ENCODE data around the gene SPAG16. TPM values are rescaled to one million over a fixed set of nuclear protein-coding genes. Genes with fewer than 3 reads are reported as not detected.

The SPAG16 gene
- total and polyA plus RNA-seq, 2 of the 13 experiments (the other 11 are each of a cell fraction or from before 2014, with no cell fraction given), result 9.6 to 26.5 TPM

- no peak for TF ChIP-seq SRSF4 (IDR thresholded peaks at IDR 0.05; ENCODE audit: low read depth, low read length, poor library complexity, severe bottlenecking)
Observed at GRCh38 chr2:213425618-213426017, 141.4 kb downstream of the SPAG16 start (continued).

DNA sequence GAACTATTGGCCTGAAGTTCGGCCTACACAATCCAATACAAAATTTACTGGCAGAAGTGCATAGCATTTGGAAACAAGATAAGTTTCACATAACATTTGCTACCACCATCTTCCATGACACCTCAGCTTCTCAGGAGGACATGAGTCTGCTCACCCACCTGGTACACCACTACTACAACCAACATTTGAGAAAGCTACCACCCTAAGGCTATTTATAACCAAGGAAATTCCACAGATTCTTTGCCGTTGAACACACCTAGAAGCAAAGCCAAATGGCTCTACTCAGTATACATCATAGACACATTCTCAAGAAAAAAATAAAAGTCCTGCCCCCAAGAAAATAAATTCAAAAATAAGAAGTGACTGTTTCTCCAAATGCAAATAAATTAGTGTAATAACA, 145.3 kb downstream of the SPAG16 start:
- H3K27me3 ChIP-seq (ENCODE audit: control insufficient read depth in 1 of 2, insufficient read depth in 2 of 2, low read length in 2 of 2), result no peaks in the 10 kb centered on the region
- in situ Hi-C loops (cut with HindIII; ENCODE audit: extremely low pct_ligation_motif_present, low pct_unique_long_range_greater_than_20kb) (no loop called here), intact Hi-C loops (cut with micrococcal nuclease; ENCODE audit: unreplicated experiment) (no loop called here)
- no peaks in the 10 kb centered on the region for H3K36me3 ChIP-seq (replicated peaks in 1 of 2; ENCODE audit: control insufficient read depth in 1 of 2, insufficient read depth in 2 of 2, low read length in 2 of 2)
- no TSS peak for BruUV-seq (replicated peaks)
- no peak overlapping the region for H2AFZ ChIP-seq (ENCODE audit: low read length)
- FAIRE-seq (no peak), ATAC-seq (no peak), DNase-seq (ENCODE audit: low spot score) (no peak)
- 1% methylated on average over 2 of the region's 2 CpGs for WGBS (ENCODE audit: low lambda C conversion rate)
- no peaks in the 10 kb centered on the region for H3K79me2 ChIP-seq (ENCODE audit: insufficient read depth, low read length)
- no peak overlapping the region for H3K4me2 ChIP-seq (ENCODE audit: low read depth, low read length)
- TF ChIP-seq EHMT2 (IDR thresholded peaks at IDR 0.05; ENCODE audit: borderline replicate concordance, low read depth, low read length), result no peak
- TF ChIP-seq ATRX (CRISPR knock-in tag; IDR thresholded peaks at IDR 0.05; ENCODE audit: borderline replicate concordance), result no peak
- TF ChIP-seq SRSF4 (IDR thresholded peaks at IDR 0.05; ENCODE audit: low read depth, low read length, poor library complexity, severe bottlenecking), result no peak
- TF ChIP-seq SMAD9 (CRISPR knock-in tag; IDR thresholded peaks at IDR 0.05), result no peak
- TF ChIP-seq ZNF281 (CRISPR knock-in tag; IDR thresholded peaks at IDR 0.05; ENCODE audit: borderline replicate concordance), result no peak
- TF ChIP-seq IRF1 (CRISPR knock-in tag; IDR thresholded peaks at IDR 0.05; ENCODE audit: low read depth), result no peak
- no peak for TF ChIP-seq RNF2 (conservative IDR thresholded peaks at IDR 0.05; ENCODE audit: low read depth)
- TF ChIP-seq, protein P1, sequence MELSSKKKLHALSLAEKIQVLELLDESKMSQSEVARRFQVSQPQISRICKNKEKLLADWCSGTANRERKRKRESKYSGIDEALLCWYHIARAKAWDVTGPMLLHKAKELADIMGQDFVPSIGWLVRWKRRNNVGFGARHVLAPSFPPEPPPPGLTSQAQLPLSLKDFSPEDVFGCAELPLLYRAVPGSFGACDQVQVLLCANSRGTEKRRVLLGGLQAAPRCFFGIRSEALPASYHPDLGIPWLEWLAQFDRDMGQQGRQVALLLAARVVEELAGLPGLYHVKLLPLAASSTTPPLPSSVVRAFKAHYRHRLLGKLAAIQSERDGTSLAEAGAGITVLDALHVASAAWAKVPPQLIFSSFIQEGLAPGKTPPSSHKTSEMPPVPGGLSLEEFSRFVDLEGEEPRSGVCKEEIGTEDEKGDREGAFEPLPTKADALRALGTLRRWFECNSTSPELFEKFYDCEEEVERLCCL (CRISPR knock-in tag; IDR thresholded peaks at IDR 0.05; ENCODE audit: borderline replicate concordance), result no peak
- TF ChIP-seq SOX13 (IDR thresholded peaks at IDR 0.05), result no peak
- no peak for TF ChIP-seq SOX13 (CRISPR knock-in tag; conservative IDR thresholded peaks at IDR 0.05 in 1 of 2, IDR thresholded peaks at IDR 0.05 in 1 of 2)
- no peak for TF ChIP-seq HMGA1 (CRISPR knock-in tag; conservative IDR thresholded peaks at IDR 0.05)
- TF ChIP-seq HDAC1 (CRISPR knock-in tag; IDR thresholded peaks at IDR 0.05), result no peak
- no peak for TF ChIP-seq ZSCAN31 (CRISPR knock-in tag; IDR thresholded peaks at IDR 0.05; ENCODE audit: low read depth)
- TF ChIP-seq CBFB (CRISPR knock-in tag; IDR thresholded peaks at IDR 0.05), result no peak
- TF ChIP-seq ZNF12 (CRISPR knock-in tag; IDR thresholded peaks at IDR 0.05), result no peak
- no peak for TF ChIP-seq KAT7 (CRISPR knock-in tag; IDR thresholded peaks at IDR 0.05; ENCODE audit: borderline replicate concordance)
- TF ChIP-seq MTF2 (CRISPR knock-in tag; IDR thresholded peaks at IDR 0.05; ENCODE audit: borderline replicate concordance), result no peak
- TF ChIP-seq ZNF138 (CRISPR knock-in tag; IDR thresholded peaks at IDR 0.05; ENCODE audit: low read depth), result no peak
- TF ChIP-seq TEAD3 (CRISPR knock-in tag; optimal IDR thresholded peaks at IDR 0.05; ENCODE audit: borderline replicate concordance), result no peak
- no peak for TF ChIP-seq RXRB (CRISPR knock-in tag; IDR thresholded peaks at IDR 0.05; ENCODE audit: borderline replicate concordance)
- H3K9ac ChIP-seq (ENCODE audit: insufficient read depth, low read depth, low read length), result no peak overlapping the region
- ChIA-PET POLR2A (no interaction called here), CTCF (ENCODE audit: low intra/inter-chr PET ratio, low total read pairs) (no interaction called here)
- no peaks in the 10 kb centered on the region for H4K20me1 ChIP-seq (ENCODE audit: insufficient read depth, low read length)
- H3K4me1 ChIP-seq (ENCODE audit: insufficient read depth, low read length), result no peaks in the 10 kb centered on the region
- no peak overlapping the region for H3K27ac ChIP-seq (ENCODE audit: extremely low read length, insufficient read depth, low read length)
- no peak overlapping the region for H3K4me3 ChIP-seq (replicated peaks in 1 of 3; ENCODE audit: insufficient read depth in 1 of 3, low read depth in 2 of 3, low read length in 3 of 3)
- peaks cover 58% of the 10 kb centered on the region for H3K9me3 ChIP-seq (ENCODE audit: low read length)
